Dedifferentiated amniotic fluid mesenchymal stem cell (primary cell): ENCODE measurements around the gene CISTR.
"Not testable (repeated sequence)": the region's sequence is repeated elsewhere in the genome, so short reads cannot be mapped to it uniquely, and the experiment has no call there.

ENCODE experiments used
- DNase-seq: peaks from one replicate; pipeline ENCODE4 v3.0.0-alpha.2; 2016; ENCODE audit errors: extremely low spot score

Gene CISTR

DNA sequence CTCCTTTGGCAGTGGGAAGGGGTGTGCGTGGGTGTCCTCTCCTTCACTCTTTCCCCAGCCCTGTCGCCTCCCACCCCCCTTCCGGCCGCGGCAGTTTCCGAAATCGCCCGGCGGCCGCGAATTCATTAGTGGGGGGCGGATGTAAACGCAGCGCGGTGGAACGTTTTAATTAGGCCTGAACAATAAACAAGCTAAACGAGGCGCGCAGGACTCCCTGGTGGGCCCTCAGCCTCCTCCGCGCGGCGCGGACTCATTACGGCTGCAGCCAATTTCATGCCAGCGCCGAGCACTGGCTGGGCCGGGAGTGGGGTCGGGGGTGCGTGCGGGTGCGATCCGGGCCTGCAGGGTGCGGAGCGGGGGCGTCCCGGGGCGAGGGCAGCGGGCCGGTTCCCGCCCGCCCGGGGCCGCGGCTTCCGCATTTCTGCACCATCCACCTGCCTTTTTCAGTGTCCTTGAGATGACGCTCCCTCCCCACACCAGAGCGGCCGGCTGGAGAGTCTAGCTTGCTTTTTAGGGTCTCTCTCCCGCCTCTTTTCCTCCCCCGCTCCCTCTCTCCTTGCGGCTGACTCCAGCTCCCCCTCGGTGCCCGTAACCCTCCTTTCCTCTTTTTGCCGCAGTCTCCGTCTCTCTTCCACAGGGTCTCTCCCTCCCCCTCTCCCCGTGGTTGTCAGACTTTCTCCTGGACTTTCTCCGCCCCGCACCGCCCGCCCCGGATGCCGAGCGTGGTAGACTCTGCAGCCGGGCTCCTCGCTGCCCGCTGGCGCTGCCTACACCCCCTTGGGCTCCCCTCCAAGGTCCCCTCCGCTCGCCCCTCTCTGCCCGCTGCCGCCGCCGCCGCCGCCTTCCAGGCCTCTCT is at the start of gene CISTR:
Gene CISTR (minus strand): TSS at position 644 of the 856 bp plus-strand sequence.
- no peak for DNase-seq

GRCh38 chr12:53798575-53798974 is 46.8 kb upstream of the CISTR start:
- no peak for DNase-seq

DNA sequence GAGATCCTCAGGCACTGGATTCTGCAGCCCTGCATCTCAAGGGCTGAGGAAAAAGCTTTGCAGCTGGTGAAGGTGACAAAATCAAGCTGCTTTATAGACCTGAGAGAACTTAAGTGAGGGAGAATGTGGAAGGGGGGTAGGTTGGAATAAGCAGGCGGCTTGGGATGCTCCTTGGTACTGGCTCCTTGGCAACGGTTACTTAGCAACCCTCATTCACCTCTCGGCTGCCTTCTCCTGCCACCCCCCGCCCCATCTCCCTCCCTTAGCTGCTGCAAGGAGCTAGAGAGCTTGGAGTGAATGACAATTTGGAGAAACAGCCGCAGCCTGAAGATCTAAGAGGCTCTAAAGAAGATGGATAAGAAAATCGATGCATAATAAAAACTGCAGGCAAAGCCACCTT is 44.1 kb upstream of the CISTR start:
- no peak for DNase-seq

GRCh38 chr12:53793221-53793620 is 41.4 kb upstream of the CISTR start:
- DNase-seq: no peak

GRCh38 chr12:53791735-53792326 is 40.1 kb upstream of the CISTR start:
- no peak for DNase-seq

GRCh38 chr12:53789570-53789969 is 37.8 kb upstream of the CISTR start:
- no peak for DNase-seq

DNA sequence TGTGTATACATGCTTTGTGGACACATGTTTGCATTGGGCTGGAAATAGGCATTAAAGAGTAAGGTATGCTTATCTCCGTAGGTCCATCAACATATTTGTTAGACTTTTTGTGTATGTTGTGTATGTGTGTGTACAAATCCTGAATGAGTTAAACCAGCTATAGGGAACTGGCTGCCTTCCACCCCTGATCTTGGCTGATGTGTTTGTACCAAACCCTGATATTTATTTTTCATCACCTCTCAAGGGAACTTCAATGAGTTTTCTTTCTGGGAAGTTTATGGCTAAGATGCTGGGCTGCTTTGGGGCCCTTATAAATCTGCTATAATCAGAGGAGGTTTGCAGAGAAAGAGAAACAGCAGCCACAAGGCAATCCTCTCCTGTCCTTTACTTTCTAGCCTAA is 37.1 kb upstream of the CISTR start:
- DNase-seq: no peak

GRCh38 chr12:53786411-53786810 is 34.6 kb upstream of the CISTR start:
- DNase-seq: no peak

GRCh38 chr12:53785161-53785560 is 33.4 kb upstream of the CISTR start:
- DNase-seq: no peak

- DNase-seq: no peak
Measured at GRCh38 chr12:53782093-53782703, 30.4 kb upstream of the CISTR start.

GRCh38 chr12:53781228-53781801 is 29.5 kb upstream of the CISTR start:
- DNase-seq: no peak

DNA sequence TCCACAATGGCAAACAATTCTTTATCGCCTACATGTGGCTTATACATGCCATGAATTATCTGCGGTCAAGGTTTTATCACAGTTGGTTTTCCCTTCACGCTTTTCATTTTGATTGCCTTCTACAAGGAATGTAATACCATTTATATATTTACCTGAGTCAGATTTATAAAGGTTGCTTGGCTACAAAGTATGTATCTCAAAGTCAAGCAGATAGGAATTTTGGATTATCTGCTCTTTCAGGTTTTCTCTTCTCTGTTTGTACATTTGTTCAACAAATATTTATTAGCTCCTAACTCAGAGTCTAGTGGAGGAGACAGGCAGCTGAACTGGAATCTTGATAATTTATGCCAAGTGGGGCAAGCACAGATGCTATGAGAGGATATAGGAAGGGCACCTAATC is 28.5 kb upstream of the CISTR start:
- no peak for DNase-seq

- not testable (repeated sequence) for DNase-seq
Measured at GRCh38 chr12:53779679-53780078, 27.9 kb upstream of the CISTR start.

DNA sequence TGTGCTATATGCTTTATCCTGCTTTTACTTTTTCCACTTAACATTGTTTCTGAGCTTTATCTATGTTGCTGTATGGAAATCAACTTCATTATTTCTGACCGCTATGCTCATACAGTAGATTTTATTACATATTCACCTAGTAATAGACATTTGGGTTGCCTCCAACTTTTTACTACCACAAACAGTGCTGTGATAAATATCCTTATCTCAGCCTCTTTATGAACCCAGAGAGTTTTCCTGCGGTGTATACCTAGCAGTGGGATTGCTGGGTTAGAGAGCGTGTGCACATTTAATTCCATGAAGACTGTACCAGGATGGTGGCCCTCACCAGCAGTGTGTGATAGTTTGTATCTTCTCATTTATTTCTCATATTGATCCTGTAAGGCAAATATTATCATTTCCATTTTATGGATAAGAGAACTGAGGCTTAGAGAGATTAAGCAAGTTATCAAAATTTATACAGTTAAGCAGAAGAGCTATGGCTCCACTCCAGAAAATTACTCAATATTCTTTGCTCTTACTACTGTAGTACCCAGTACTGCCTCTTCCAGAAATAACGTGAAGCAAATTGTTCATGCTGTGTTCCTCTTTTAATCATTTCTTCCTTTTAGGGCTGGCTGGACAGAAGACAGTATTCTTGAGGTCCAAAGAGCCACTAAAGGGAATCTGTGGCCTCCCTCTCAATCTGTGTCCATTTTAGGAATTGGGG is 26.3 kb upstream of the CISTR start:
- DNase-seq: no peak

DNA sequence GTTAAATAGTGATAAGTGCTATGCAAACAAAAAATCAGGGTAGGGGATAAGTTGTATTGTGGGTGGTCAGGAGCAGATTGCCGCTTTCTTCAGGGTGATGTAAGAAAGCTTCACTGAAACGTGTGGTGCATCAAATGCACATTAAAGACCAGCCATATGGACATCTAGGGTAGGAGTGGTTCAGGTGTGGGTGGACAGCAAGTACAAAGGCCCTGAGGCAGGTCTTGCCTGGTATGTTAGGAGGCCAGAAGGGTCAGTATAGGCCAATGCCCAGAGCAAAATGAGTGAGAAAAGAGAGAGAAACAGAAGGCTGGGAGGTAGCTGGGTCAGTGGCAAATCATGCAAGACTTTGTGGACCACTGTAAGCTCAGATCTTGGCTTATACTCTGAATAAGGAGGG is 25.6 kb upstream of the CISTR start:
- DNase-seq: no peak

- no peak for DNase-seq
Measured at GRCh38 chr12:53776872-53777271, 25.1 kb upstream of the CISTR start.

DNA sequence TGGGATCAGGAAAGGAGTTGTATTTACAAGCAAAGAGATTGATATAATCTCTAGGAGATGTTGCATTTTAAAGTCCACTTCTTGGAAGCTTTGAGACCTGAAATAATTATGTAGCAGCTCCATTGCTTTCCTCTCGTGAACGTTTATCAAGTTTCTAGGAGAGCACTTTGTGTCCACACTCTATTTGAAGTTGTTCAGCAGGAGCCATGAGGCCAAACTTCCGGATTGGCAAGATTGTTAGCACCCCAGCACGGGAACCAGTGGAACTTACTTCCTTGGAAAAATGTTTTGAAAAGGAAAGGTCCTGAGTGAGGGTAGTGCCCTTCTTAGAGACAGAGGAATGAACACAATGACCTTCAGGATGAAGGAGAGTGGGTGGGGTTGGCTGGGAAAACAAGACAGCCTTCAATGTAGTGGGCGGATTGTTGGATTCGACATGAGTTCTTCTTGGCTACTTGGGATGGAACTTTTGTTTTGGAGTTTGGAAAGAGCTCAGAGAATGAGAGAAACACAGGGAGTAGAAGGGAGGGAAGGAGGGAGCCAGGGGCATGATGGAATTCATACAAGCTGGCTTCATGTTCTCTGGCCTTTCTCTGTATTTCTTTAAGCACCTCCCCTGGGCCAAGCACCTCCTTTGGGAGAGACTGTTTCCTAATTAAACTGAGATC is 23.8 kb upstream of the CISTR start:
- DNase-seq: no peak

- DNase-seq: peak; percentile 62
Measured at GRCh38 chr12:53770281-53770680, 18.5 kb upstream of the CISTR start.

DNA sequence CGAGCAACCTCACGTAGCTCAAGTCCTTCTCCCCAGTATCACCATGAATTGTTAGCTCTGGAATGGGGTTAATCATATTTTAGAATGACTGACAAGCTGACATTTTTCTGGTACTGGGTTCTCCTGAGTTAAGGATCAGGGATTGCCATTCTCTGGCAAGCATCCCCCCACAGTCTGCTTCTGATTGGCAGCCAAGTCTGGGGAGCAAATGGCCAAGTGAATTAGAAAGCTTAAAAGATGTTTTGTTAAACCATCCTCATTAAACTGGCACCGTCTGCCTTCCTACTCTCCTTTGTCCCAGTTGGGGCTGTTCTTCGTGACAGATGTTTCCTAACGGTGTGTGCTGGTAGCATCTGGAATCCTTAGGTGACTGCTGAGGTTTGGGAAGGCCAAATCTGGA is 17.2 kb upstream of the CISTR start:
- DNase-seq: no peak

- DNase-seq: no peak
Measured at GRCh38 chr12:53766881-53767280, 15.1 kb upstream of the CISTR start.

DNA sequence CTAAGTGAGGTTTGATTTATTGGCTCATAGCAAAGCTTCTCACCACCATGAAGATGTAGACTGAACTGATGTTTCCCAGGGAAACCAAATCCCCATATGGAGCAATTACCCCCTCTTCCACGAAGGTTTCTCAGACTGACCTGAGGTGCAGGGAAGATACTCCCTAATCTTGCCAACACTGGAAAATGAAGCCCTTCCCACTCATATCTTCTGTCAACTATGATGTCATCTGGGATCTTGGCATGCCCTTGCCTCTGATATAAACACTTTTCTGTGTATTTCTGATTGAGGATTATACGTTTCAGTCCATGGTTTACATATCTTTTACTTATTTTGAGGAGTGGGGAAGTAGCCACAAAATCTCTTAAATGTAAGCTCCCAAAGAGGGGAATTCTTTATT is 14.1 kb upstream of the CISTR start:
- no peak for DNase-seq

- no peak for DNase-seq
Measured at GRCh38 chr12:53764615-53765014, 12.8 kb upstream of the CISTR start.
